OCI-LY7 (cell line): ENCODE measurements around the gene WWOX. TPM values are rescaled to one million over a fixed set of nuclear protein-coding genes. Genes with fewer than 3 reads are reported as not detected.

Experiments
- BruUV-seq: library from RNA; stranded (reverse); fragments of 400-500 nt; replicated peaks from 2 replicates; lab custom pipeline; 2021; lab: Mats Ljungman, UMichigan
- CTCF ChIA-PET: fragments of 300-600 bp; sonication (Branson Sonifier 250); formaldehyde crosslinking; loops from one replicate; lab custom pipeline; 2022; ENCODE audit warnings: antibody characterized with exemption; ENCODE audit not compliant: unreplicated experiment; lab: Charles Lee
- POLR2A ChIA-PET: fragments of 300-600 bp; sonication (Branson Sonifier 250); formaldehyde crosslinking; loops from one replicate; lab custom pipeline; 2022; ENCODE audit warnings: antibody characterized with exemption; lab: Charles Lee
- DNase-seq: peaks from one replicate; pipeline ENCODE4 v3.0.0-alpha.2; 2015; ENCODE audit warnings: low spot score
- H2AFZ ChIP-seq: fragments of 200-600 bp; sonication (generic), shearing (Covaris generic); 2 replicates; pipeline ENCODE4 v1.6.1; 2014; ENCODE audit warnings: mild to moderate bottlenecking, antibody characterized with exemption, low read length, moderate library complexity
- H3K27ac ChIP-seq: fragments of 200-600 bp; sonication (generic); 2 replicates; pipeline ENCODE4 v1.5.1; 2014; ENCODE audit warnings: mixed run types, low read depth, mild to moderate bottlenecking, moderate library complexity, low read length, inconsistent platforms; ENCODE audit not compliant: poor library complexity, severe bottlenecking
- H3K36me3 ChIP-seq: fragments of 200-600 bp; sonication (generic); 2 replicates; pipeline ENCODE4 v1.6.1; 2014; ENCODE audit warnings: mild to moderate bottlenecking, antibody characterized with exemption, low read length, moderate library complexity, mixed read lengths; ENCODE audit not compliant: insufficient read depth
- H3K4me1 ChIP-seq: fragments of 200-600 bp; sonication (generic); 2 replicates; pipeline ENCODE4 v1.5.1; 2014; ENCODE audit warnings: mild to moderate bottlenecking, low read length; ENCODE audit not compliant: insufficient read depth, poor library complexity, severe bottlenecking
- H3K4me2 ChIP-seq: fragments of 200-600 bp; sonication (generic); 2 replicates; pipeline ENCODE4 v1.6.1; 2014; ENCODE audit warnings: mild to moderate bottlenecking, low read length
- H3K4me3 ChIP-seq: fragments of 200-600 bp; sonication (generic); 2 replicates; pipeline ENCODE4 v1.5.1; 2014; ENCODE audit warnings: mild to moderate bottlenecking, low read depth, low read length; ENCODE audit not compliant: poor library complexity, severe bottlenecking
- H3K79me2 ChIP-seq: fragments of 200-600 bp; sonication (generic); 2 replicates; pipeline ENCODE4 v1.6.1; 2016; ENCODE audit warnings: low read depth, mild to moderate bottlenecking, low read length, moderate library complexity, mixed read lengths; ENCODE audit not compliant: insufficient read depth
- H3K9me2 ChIP-seq: fragments of 200-600 bp; sonication (generic); 2 replicates; pipeline ENCODE4 v1.6.1; 2016; ENCODE audit warnings: mild to moderate bottlenecking, low read length, mixed read lengths; ENCODE audit not compliant: insufficient read depth
- H3K9me3 ChIP-seq: fragments of 200-600 bp; sonication (generic); 2 replicates; pipeline ENCODE4 v1.6.1; 2014; ENCODE audit warnings: mild to moderate bottlenecking, mixed run types, low read length, mixed read lengths
- H4K20me1 ChIP-seq: fragments of 200-600 bp; sonication (generic); 2 replicates; pipeline ENCODE4 v1.6.1; 2014; ENCODE audit warnings: mild to moderate bottlenecking, antibody characterized with exemption, low read length, moderate library complexity, mixed read lengths; ENCODE audit not compliant: insufficient read depth
- CTCF ChIP-seq: fragments of 200-600 bp; sonication (generic); conservative IDR thresholded peaks from 2 replicates; pipeline ENCODE4 v1.5.1; 2014; ENCODE audit warnings: mild to moderate bottlenecking, antibody characterized with exemption, low read length, moderate library complexity, mixed read lengths
- EZH2phosphoT487 ChIP-seq: fragments of 200-600 bp; sonication (generic); IDR thresholded peaks from 2 replicates; pipeline ENCODE4 v1.6.1; 2018; ENCODE audit warnings: low read depth, borderline replicate concordance, mild to moderate bottlenecking, mixed run types, antibody characterized with exemption, low read length, moderate library complexity, mixed read lengths
- intact Hi-C: fragments of 100-400 bp; cut with micrococcal nuclease; formaldehyde crosslinking; loops from one replicate; pipeline ENCODE4 v1.10.0; 2022; ENCODE audit not compliant: unreplicated experiment
- total RNA-seq, 2 experiments: library from RNA; depleted of rRNA in 1 of 2; stranded (reverse); fragments of >200 nt in 1 of 2; shearing (Covaris generic) in 1 of 2; gene quantifications; 2 replicates each; pipeline ENCODE4 v1.2.3, GENCODE V29; 2014 to 2022

WWOX gene
- total RNA-seq, 2 experiments from 2014 or later = 40.2 to 47.6 TPM

GRCh38 chr16:78300469-78300868, 201.0 kb downstream of the WWOX start:
- CTCF ChIA-PET = no interaction called here
- Histone ChIP-seq H3K4me2 (no peak overlapping the region), H3K27ac (no peak overlapping the region), H3K4me1 (no peaks in the 10 kb centered on the region), H3K9me3 (no peaks in the 10 kb centered on the region), H2AFZ (no peak overlapping the region), H4K20me1 (no peaks in the 10 kb centered on the region), H3K9me2 (no peaks in the 10 kb centered on the region), H3K4me3 (no peak overlapping the region), H3K79me2 (no peaks in the 10 kb centered on the region), H3K36me3 (no peaks in the 10 kb centered on the region)
- DNase-seq = no peak
- TF ChIP-seq CTCF (no peak), EZH2phosphoT487 (no peak)
- intact Hi-C loops = no loop called here
- no TSS peak for BruUV-seq
- POLR2A ChIA-PET = no interaction called here

GRCh38 chr16:78303946-78304345, 204.5 kb downstream of the WWOX start:
- Histone ChIP-seq H3K9me3 (no peaks in the 10 kb centered on the region), H3K4me2 (no peak overlapping the region), H3K4me1 (no peaks in the 10 kb centered on the region), H3K36me3 (no peaks in the 10 kb centered on the region), H3K4me3 (no peak overlapping the region), H3K79me2 (no peaks in the 10 kb centered on the region), H4K20me1 (no peaks in the 10 kb centered on the region), H3K9me2 (no peaks in the 10 kb centered on the region), H2AFZ (no peak overlapping the region), H3K27ac (no peak overlapping the region)
- ChIA-PET CTCF (no interaction called here), POLR2A (no interaction called here)
- DNase-seq = no peak
- intact Hi-C loops = no loop called here
- BruUV-seq = no TSS peak
- TF ChIP-seq EZH2phosphoT487 (no peak), CTCF (no peak)

- Histone ChIP-seq H3K36me3 (no peaks in the 10 kb centered on the region), H3K9me3 (no peaks in the 10 kb centered on the region), H3K4me2 (no peak overlapping the region), H3K27ac (no peak overlapping the region), H3K4me3 (no peak overlapping the region), H3K4me1 (no peaks in the 10 kb centered on the region), H3K79me2 (no peaks in the 10 kb centered on the region), H2AFZ (no peak overlapping the region), H3K9me2 (no peaks in the 10 kb centered on the region), H4K20me1 (no peaks in the 10 kb centered on the region)
- no peak for DNase-seq
- TF ChIP-seq CTCF = no peak
- no peak for TF ChIP-seq EZH2phosphoT487
- no TSS peak for BruUV-seq
- ChIA-PET CTCF (no interaction called here), POLR2A (no interaction called here)
- intact Hi-C loops = no loop called here
Measured at GRCh38 chr16:78306361-78306760, 206.9 kb downstream of the WWOX start.
